Measurements from ENCODE around the gene SFRP4. TPM values are rescaled to one million over a fixed set of nuclear protein-coding genes. Genes with fewer than 3 reads are reported as not detected.

Gene SFRP4
- 100 to 1,000 TPM in 1 of 7 donors, 10 to 100 TPM in 3, 1 to 10 TPM in 3; 3.0 to 100 (median 29.3) TPM for total RNA-seq
- polyA plus RNA-seq = 10 to 100 TPM in 1 of 3 donors, 1 to 10 TPM in 1, under 1 TPM in 1; 0.91 to 10.4 (median 2.0) TPM
- long read RNA-seq, donor 1, transcript SFRP4-201 (6 exons, 2,966 nt) = major isoform, 24 of 36 reads
- long read RNA-seq, donor 1, partial matches to known transcripts = 12 of 36 reads
- long read RNA-seq, donor 1, other reads (novel, unspliced or antisense) = 0 of 36 reads
- long read RNA-seq, donor 2, transcript SFRP4-201 (6 exons, 2,966 nt) = major isoform, 8 of 8 reads
- long read RNA-seq, donor 2, partial matches to known transcripts = 0 of 8 reads
- long read RNA-seq, donor 2, other reads (novel, unspliced or antisense) = 0 of 8 reads

- Histone ChIP-seq H3K27me3 (replicated peaks in 1 of 7) (peaks cover 0 to 82% (median 32%) of the 10 kb centered on the region in 7 donors), H3K4me3 (peak within 1 kb of the TSS; percentile 16 to 68 (median 40)), H3K36me3 (no peaks in the 10 kb centered on the region), H3K27ac (peak within 1 kb of the TSS in 7 of 8 donors; percentile 42 to 80 (median 74)), H3K9me3 (no peaks in the 10 kb centered on the region), H3K4me1 (peaks cover 14 to 50% (median 45%) of the 10 kb centered on the region in 6 donors)
- intact Hi-C loops (cut with DNase I; ENCODE audit: low total_unique reads) = no loop called here
- 1 to 2% (median 2%) methylated on average over 18 to 46 of the region's 46 CpGs for WGBS, 5 donors
- peak; percentile 78 for DNase-seq
- TF ChIP-seq POLR2AphosphoS5 (IDR thresholded peaks at IDR 0.05) (peak in 2 of 3 donors; percentile 41 to 53), CTCF (IDR thresholded peaks at IDR 0.05 in 8 of 11, conservative IDR thresholded peaks at IDR 0.05 in 3 of 11) (peak in 10 of 11 experiments; percentile 23 to 66 (median 56)), POLR2A (IDR thresholded peaks at IDR 0.05) (no peak)
These were observed at the start of gene SFRP4 for GRCh38 chr7:37916673-37917660. Gene SFRP4, minus strand, starts transcription at chr7:37916817. Its CDS starts 280 bp downstream, at chr7:37916537.

- Histone ChIP-seq H3K36me3 (no peaks in the 10 kb centered on the region), H3K27ac (no peak overlapping the region), H3K4me3 (no peak overlapping the region), H3K9me3 (no peaks in the 10 kb centered on the region), H3K27me3 (replicated peaks in 1 of 7) (no peaks in the 10 kb centered on the region), H3K4me1 (no peaks in the 10 kb centered on the region)
- WGBS, 5 donors = 54 to 80% (median 76%) methylated on average over 5 of the region's 5 CpGs
- TF ChIP-seq POLR2AphosphoS5 (IDR thresholded peaks at IDR 0.05) = no peak
- intact Hi-C loops (cut with DNase I; ENCODE audit: low total_unique reads) = no loop called here
- no peak for DNase-seq
These were observed 47.6 kb upstream of the SFRP4 start for GRCh38 chr7:37964196-37964595.

DNA sequence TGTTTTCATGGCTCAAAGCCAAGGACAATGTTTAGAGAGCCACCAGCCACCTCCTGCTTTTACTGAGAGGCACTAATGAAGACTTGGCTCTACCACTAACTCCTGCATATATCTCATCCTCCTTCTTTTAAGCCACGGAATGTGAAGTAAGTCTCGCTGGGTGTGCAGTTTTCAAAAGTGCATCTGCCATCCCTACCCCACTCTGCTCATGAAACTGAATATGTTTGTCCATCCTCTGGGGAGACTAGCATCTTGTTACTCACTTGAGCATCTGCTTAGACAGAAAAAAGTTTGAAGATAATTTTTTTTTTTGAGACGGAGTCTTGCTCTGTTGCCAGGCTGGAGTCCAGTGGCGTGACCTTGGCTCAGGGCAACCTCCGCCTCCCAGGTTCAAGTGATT lies 44.6 kb upstream of the SFRP4 start:
- H3K36me3 ChIP-seq = no peaks in the 10 kb centered on the region
- H3K4me1 ChIP-seq = no peaks in the 10 kb centered on the region
- H3K4me3 ChIP-seq = no peak overlapping the region
- intact Hi-C loops (cut with DNase I; ENCODE audit: low total_unique reads) = no loop called here
- TF ChIP-seq CTCF (IDR thresholded peaks at IDR 0.05 in 8 of 11, conservative IDR thresholded peaks at IDR 0.05 in 3 of 11) (no peak), POLR2A (IDR thresholded peaks at IDR 0.05) (no peak), POLR2AphosphoS5 (IDR thresholded peaks at IDR 0.05) (no peak)
- H3K9me3 ChIP-seq = no peaks in the 10 kb centered on the region
- WGBS, 5 donors = 81 to 90% (median 85%) methylated on average over 5 of the region's 5 CpGs
- H3K27ac ChIP-seq = no peak overlapping the region
- DNase-seq = no peak
- no peaks in the 10 kb centered on the region for H3K27me3 ChIP-seq (replicated peaks in 1 of 7)

DNA sequence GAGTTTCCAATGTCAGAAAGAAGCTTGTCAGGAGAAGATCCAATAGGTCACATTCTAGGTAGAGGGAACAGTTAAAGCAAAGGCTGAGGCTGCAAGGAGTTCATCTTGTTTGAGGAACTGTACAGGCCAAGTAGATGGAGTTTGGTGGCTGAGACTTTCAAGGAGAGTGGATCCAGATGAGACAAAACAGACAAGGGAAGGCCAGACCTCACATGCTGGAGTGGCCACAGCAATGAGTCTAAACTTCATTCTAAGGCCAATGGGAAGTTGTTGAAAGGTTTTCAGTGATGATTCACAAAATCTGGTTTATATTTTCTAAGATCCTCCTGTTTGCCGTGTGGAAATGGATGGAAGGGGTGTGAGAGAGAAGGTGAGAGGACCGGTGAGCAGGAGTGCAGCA lies 43.9 kb upstream of the SFRP4 start:
- Histone ChIP-seq H3K4me3 (no peak overlapping the region), H3K4me1 (no peaks in the 10 kb centered on the region), H3K27me3 (replicated peaks in 1 of 7) (no peaks in the 10 kb centered on the region), H3K36me3 (no peaks in the 10 kb centered on the region), H3K9me3 (no peaks in the 10 kb centered on the region), H3K27ac (no peak overlapping the region)
- intact Hi-C loops (cut with DNase I; ENCODE audit: low total_unique reads) = no loop called here
- WGBS, 5 donors = 90 to 99% (median 93%) methylated on average over 2 of the region's 2 CpGs
- TF ChIP-seq POLR2A (IDR thresholded peaks at IDR 0.05) = no peak
- TF ChIP-seq POLR2AphosphoS5 (IDR thresholded peaks at IDR 0.05) = no peak
- TF ChIP-seq CTCF (IDR thresholded peaks at IDR 0.05 in 8 of 11, conservative IDR thresholded peaks at IDR 0.05 in 3 of 11) = no peak
- DNase-seq = no peak

All from spleen (tissue), 13 donors.